Neural progenitor cell (in vitro differentiated cells): ENCODE measurements around the gene TEAD3. TPM values are rescaled to one million over a fixed set of nuclear protein-coding genes. Genes with fewer than 3 reads are reported as not detected.

Experiments used
- DNase-seq: peaks from one replicate; pipeline ENCODE4 v3.0.0-alpha.2; 2016; ENCODE audit warnings: low spot score
- H2AFZ ChIP-seq: fragments of 200-600 bp; sonication (generic); replicated peaks from 2 replicates; pipeline ENCODE4 v1.6.1; 2016; ENCODE audit warnings: antibody characterized with exemption
- H3F3A ChIP-seq: fragments of 200-600 bp; sonication (generic); 2 replicates; pipeline ENCODE4 v1.6.1; 2016; ENCODE audit warnings: antibody characterized with exemption, low read depth
- H3K27ac ChIP-seq: fragments of 200-600 bp; sonication (generic); 2 replicates; pipeline ENCODE4 v1.5.1; 2016; ENCODE audit warnings: mild to moderate bottlenecking
- H3K27me3 ChIP-seq: fragments of 200-600 bp; sonication (generic); 2 replicates; pipeline ENCODE4 v1.6.1; 2016; ENCODE audit warnings: mild to moderate bottlenecking, moderate library complexity
- H3K36me3 ChIP-seq: fragments of 200-600 bp; sonication (generic); 2 replicates; pipeline ENCODE4 v1.5.1; 2016
- H3K4me1 ChIP-seq: fragments of 200-600 bp; sonication (generic); 2 replicates; pipeline ENCODE4 v1.6.1; 2016; ENCODE audit warnings: mixed run types
- H3K4me2 ChIP-seq: fragments of 200-600 bp; sonication (generic); 2 replicates; pipeline ENCODE4 v1.6.1; 2016
- H3K4me3 ChIP-seq: fragments of 200-600 bp; sonication (generic); 2 replicates; pipeline ENCODE4 v1.5.1; 2016
- H3K79me2 ChIP-seq: fragments of 200-600 bp; sonication (generic); 2 replicates; pipeline ENCODE4 v1.6.1; 2016; ENCODE audit warnings: low read depth
- H3K9ac ChIP-seq: fragments of 200-600 bp; sonication (generic); 2 replicates; pipeline ENCODE4 v1.6.1; 2016
- H3K9me3 ChIP-seq: fragments of 200-600 bp; sonication (generic); 2 replicates; pipeline ENCODE4 v1.5.1; 2016; ENCODE audit warnings: low read depth
- H4K20me1 ChIP-seq: fragments of 200-600 bp; sonication (generic); 2 replicates; pipeline ENCODE4 v1.6.1; 2016; ENCODE audit warnings: low read depth
- H3K27ac Mint-ChIP-seq: 3 replicates; pipeline ENCODE4 v1.8.0; 2021; ENCODE audit warnings: mixed read lengths
- H3K27me3 Mint-ChIP-seq: 2 replicates; pipeline ENCODE4 v1.8.0; 2022; ENCODE audit warnings: low read depth, mild to moderate bottlenecking, inconsistent platforms, moderate library complexity, mixed read lengths; ENCODE audit not compliant: insufficient read depth
- H3K36me3 Mint-ChIP-seq: 3 replicates; pipeline ENCODE4 v1.8.0; 2021; ENCODE audit warnings: mixed read lengths
- H3K4me1 Mint-ChIP-seq: 3 replicates; pipeline ENCODE4 v1.8.0; 2021; ENCODE audit warnings: mixed read lengths
- H3K4me3 Mint-ChIP-seq: 3 replicates; pipeline ENCODE4 v1.8.0; 2021; ENCODE audit warnings: mild to moderate bottlenecking, moderate library complexity, mixed read lengths
- H3K9me3 Mint-ChIP-seq: 3 replicates; pipeline ENCODE4 v1.8.0; 2020; ENCODE audit warnings: mixed read lengths
- EZH2 ChIP-seq: fragments of 200-600 bp; sonication (generic); IDR thresholded peaks from 2 replicates; pipeline ENCODE4 v1.6.1; 2017; ENCODE audit warnings: antibody characterized with exemption, mild to moderate bottlenecking, moderate library complexity
- EZH2phosphoT487 ChIP-seq: fragments of 200-600 bp; sonication (generic); IDR thresholded peaks from 2 replicates; pipeline ENCODE4 v1.6.1; 2017; ENCODE audit warnings: antibody characterized with exemption
- total RNA-seq: library from RNA; depleted of rRNA; stranded (reverse); fragments of >200 nt; gene quantifications from 2 replicates; pipeline ENCODE4 v1.2.3, GENCODE V29; 2015; ENCODE audit warnings: low replicate concordance
- TF ChIP-seq, protein P1 (sequence below): fragments of 200-600 bp; sonication (generic); IDR thresholded peaks from 2 replicates; pipeline ENCODE4 v1.5.1; 2017; ENCODE audit warnings: antibody characterized with exemption, mild to moderate bottlenecking

TEAD3 gene
- total RNA-seq, 1 donor from 2014 or later = 9.7 TPM

GRCh38 chr6:35481226-35481625 is 15.7 kb downstream of the TEAD3 start:
- H2AFZ ChIP-seq = no peak overlapping the region
- TF ChIP-seq EZH2 (no peak), EZH2phosphoT487 (no peak)
- TF ChIP-seq, protein P1, sequence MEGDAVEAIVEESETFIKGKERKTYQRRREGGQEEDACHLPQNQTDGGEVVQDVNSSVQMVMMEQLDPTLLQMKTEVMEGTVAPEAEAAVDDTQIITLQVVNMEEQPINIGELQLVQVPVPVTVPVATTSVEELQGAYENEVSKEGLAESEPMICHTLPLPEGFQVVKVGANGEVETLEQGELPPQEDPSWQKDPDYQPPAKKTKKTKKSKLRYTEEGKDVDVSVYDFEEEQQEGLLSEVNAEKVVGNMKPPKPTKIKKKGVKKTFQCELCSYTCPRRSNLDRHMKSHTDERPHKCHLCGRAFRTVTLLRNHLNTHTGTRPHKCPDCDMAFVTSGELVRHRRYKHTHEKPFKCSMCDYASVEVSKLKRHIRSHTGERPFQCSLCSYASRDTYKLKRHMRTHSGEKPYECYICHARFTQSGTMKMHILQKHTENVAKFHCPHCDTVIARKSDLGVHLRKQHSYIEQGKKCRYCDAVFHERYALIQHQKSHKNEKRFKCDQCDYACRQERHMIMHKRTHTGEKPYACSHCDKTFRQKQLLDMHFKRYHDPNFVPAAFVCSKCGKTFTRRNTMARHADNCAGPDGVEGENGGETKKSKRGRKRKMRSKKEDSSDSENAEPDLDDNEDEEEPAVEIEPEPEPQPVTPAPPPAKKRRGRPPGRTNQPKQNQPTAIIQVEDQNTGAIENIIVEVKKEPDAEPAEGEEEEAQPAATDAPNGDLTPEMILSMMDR = no peak
- no peaks in the 10 kb centered on the region for H3K27me3 ChIP-seq
- Mint-ChIP-seq H3K4me3 (peak overlapping the region; percentile 36), H3K4me1 (peaks cover 18% of the 10 kb centered on the region), H3K36me3 (peaks cover 4% of the 10 kb centered on the region), H3K27ac (peak overlapping the region; percentile 67), H3K27me3 (peaks cover 4% of the 10 kb centered on the region), H3K9me3 (no peaks in the 10 kb centered on the region)
- peaks cover 14% of the 10 kb centered on the region for H3F3A ChIP-seq
- H3K4me3 ChIP-seq = no peak overlapping the region
- DNase-seq = no peak
- no peak overlapping the region for H3K9ac ChIP-seq
- peaks cover 11% of the 10 kb centered on the region for H4K20me1 ChIP-seq
- H3K4me1 ChIP-seq = peaks cover 21% of the 10 kb centered on the region
- no peaks in the 10 kb centered on the region for H3K79me2 ChIP-seq
- H3K9me3 ChIP-seq = no peaks in the 10 kb centered on the region
- no peaks in the 10 kb centered on the region for H3K36me3 ChIP-seq
- no peak overlapping the region for H3K27ac ChIP-seq
- H3K4me2 ChIP-seq = no peak overlapping the region

GRCh38 chr6:35480176-35480575 is 16.7 kb downstream of the TEAD3 start:
- Mint-ChIP-seq H3K4me3 (no peak overlapping the region), H3K27ac (peak overlapping the region; percentile 82), H3K27me3 (peaks cover 4% of the 10 kb centered on the region), H3K36me3 (peaks cover 4% of the 10 kb centered on the region), H3K9me3 (no peaks in the 10 kb centered on the region), H3K4me1 (peaks cover 16% of the 10 kb centered on the region)
- Histone ChIP-seq H3K4me1 (peaks cover 11% of the 10 kb centered on the region), H4K20me1 (peaks cover 8% of the 10 kb centered on the region), H3K36me3 (no peaks in the 10 kb centered on the region), H3K4me2 (no peak overlapping the region), H3K27me3 (no peaks in the 10 kb centered on the region), H3K9me3 (no peaks in the 10 kb centered on the region), H3F3A (peaks cover 20% of the 10 kb centered on the region), H3K27ac (no peak overlapping the region), H3K4me3 (no peak overlapping the region), H3K79me2 (no peaks in the 10 kb centered on the region), H3K9ac (no peak overlapping the region), H2AFZ (no peak overlapping the region)
- TF ChIP-seq, protein P1 = no peak
- TF ChIP-seq EZH2 (no peak), EZH2phosphoT487 (no peak)
- no peak for DNase-seq

- H3F3A ChIP-seq = peaks cover 30% of the 10 kb centered on the region
- H3K4me1 ChIP-seq = peaks cover 5% of the 10 kb centered on the region
- no peak overlapping the region for H3K4me2 ChIP-seq
- Mint-ChIP-seq H3K36me3 (peaks cover 6% of the 10 kb centered on the region), H3K4me3 (no peak overlapping the region), H3K27me3 (peaks cover 4% of the 10 kb centered on the region), H3K27ac (no peak overlapping the region), H3K9me3 (no peaks in the 10 kb centered on the region), H3K4me1 (peaks cover 14% of the 10 kb centered on the region)
- no peak for DNase-seq
- H3K27ac ChIP-seq = no peak overlapping the region
- no peak overlapping the region for H3K9ac ChIP-seq
- H4K20me1 ChIP-seq = peaks cover 11% of the 10 kb centered on the region
- no peak overlapping the region for H2AFZ ChIP-seq
- TF ChIP-seq EZH2 (no peak), EZH2phosphoT487 (no peak)
- TF ChIP-seq, protein P1 = no peak
- H3K36me3 ChIP-seq = no peaks in the 10 kb centered on the region
- no peaks in the 10 kb centered on the region for H3K9me3 ChIP-seq
- no peaks in the 10 kb centered on the region for H3K79me2 ChIP-seq
- H3K27me3 ChIP-seq = no peaks in the 10 kb centered on the region
- no peak overlapping the region for H3K4me3 ChIP-seq
Observed at GRCh38 chr6:35478259-35478658, 18.6 kb downstream of the TEAD3 start.
